ENCODE measurements around the gene CCND3.

DNA sequence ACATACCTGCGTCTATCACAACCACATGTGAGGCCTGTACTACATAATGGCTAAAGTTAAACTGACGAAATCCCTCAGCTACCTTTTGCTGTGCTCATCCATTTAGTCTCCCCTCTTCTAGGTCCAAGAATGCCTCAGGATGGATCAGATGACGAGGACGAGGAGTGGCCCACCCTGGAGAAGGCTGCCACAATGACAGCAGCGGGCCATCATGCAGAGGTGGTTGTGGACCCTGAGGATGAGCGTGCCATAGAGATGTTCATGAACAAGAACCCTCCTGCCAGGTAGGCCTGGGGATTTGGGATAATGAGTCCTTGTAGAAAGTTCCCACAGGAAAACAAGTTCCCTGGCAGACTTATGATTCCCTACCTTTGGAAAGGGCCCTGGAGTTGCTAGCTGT, 14.4 kb downstream of the CCND3 start:
- TF ChIP-seq, protein P1, sequence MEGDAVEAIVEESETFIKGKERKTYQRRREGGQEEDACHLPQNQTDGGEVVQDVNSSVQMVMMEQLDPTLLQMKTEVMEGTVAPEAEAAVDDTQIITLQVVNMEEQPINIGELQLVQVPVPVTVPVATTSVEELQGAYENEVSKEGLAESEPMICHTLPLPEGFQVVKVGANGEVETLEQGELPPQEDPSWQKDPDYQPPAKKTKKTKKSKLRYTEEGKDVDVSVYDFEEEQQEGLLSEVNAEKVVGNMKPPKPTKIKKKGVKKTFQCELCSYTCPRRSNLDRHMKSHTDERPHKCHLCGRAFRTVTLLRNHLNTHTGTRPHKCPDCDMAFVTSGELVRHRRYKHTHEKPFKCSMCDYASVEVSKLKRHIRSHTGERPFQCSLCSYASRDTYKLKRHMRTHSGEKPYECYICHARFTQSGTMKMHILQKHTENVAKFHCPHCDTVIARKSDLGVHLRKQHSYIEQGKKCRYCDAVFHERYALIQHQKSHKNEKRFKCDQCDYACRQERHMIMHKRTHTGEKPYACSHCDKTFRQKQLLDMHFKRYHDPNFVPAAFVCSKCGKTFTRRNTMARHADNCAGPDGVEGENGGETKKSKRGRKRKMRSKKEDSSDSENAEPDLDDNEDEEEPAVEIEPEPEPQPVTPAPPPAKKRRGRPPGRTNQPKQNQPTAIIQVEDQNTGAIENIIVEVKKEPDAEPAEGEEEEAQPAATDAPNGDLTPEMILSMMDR (conservative IDR thresholded peaks at IDR 0.05; ENCODE audit: low read length), result no peak
- TF ChIP-seq EZH2phosphoT487 (IDR thresholded peaks at IDR 0.05; ENCODE audit: borderline replicate concordance, low read depth, low read length), result no peak

Measured in OCI-LY7 (cell line).